Measurements from ENCODE around the gene HLA-DPB1.

Gene HLA-DPB1

DNA sequence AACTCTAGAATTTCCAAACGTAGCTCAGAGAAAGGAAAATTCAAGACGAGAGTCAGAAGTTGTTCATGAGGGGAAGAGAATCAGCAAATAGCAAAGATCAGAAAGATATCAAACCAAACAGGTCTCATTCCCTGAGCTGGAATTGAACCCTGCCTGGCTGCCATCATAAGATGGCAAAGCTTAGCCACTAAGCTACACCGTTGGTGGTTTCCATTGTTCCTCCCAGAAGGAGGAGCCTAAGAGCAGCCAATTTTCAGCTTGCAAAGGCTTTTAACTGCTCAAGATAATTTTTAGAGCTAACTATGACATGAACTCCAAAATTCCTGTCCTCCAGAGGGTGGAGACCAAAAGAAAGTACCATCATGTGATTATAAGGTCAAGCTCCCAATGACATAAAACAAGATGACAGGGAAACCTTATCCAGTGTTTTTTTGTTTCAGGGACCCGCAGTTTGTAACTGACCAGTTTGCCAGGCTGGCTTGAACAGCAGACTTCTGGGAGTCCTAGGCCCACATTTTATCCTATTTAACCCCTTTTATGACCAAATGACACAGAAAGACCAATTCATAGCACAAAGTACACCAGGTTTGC is 60.6 kb downstream of the HLA-DPB1 start:
- DNase-seq (ENCODE audit: low read depth in 2 of 2) = no peak
